ENCODE results near the gene PISD. TPM values are rescaled to one million over a fixed set of nuclear protein-coding genes. Genes with fewer than 3 reads are reported as not detected.

The PISD gene
- total and polyA plus RNA-seq, 9 of the 15 experiments (the other 6 are each of a cell fraction or from before 2014, with no cell fraction given) = 24.5 to 65.9 (median 36.6) TPM

DNA sequence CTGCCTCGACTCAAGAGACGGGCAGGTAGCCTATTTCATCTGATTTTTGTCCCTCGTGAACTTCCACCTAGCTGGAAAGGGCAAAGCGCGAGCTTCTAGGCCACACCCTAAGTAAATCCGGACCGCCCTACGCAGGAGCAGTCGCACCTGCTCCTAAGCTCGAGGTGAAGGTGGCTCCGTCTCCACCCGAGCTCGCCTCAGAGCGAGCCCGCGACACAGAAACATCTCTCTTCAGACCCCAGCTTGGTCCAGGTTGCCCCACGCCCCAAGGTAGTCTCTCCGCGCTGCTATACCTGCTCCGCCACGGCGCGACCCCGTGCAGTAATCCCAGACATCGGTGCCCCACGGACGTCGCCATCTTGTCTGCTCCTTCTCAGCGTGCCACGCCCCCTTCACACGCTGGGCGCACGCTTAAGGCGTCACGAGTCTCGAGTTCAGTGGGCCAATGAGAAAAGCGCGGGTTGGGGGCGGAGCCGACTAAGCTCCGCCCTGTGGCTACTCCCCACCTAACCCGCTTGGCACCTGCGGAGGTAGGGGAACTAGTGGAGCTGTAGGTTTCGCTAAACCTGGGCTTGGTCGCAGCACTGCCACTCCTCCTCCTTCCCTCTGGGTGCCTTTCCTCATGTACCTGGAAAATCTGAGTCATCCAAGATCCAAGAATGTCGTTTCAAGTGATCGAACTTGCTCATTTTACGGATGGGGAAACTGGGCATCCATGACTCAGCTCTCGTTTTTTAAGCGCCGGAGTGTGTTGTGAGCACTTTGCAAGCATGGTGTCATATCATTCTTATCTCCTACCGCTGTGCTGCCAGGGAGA, at the start of gene PISD (continued):
- TF ChIP-seq, protein P1, sequence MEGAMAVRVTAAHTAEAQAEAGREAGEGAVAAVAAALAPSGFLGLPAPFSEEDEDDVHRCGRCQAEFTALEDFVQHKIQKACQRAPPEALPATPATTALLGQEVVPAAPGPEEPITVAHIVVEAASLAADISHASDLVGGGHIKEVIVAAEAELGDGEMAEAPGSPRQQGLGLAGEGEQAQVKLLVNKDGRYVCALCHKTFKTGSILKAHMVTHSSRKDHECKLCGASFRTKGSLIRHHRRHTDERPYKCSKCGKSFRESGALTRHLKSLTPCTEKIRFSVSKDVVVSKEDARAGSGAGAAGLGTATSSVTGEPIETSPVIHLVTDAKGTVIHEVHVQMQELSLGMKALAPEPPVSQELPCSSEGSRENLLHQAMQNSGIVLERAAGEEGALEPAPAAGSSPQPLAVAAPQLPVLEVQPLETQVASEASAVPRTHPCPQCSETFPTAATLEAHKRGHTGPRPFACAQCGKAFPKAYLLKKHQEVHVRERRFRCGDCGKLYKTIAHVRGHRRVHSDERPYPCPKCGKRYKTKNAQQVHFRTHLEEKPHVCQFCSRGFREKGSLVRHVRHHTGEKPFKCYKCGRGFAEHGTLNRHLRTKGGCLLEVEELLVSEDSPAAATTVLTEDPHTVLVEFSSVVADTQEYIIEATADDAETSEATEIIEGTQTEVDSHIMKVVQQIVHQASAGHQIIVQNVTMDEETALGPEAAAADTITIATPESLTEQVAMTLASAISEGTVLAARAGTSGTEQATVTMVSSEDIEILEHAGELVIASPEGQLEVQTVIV (CRISPR knock-in tag; IDR thresholded peaks at IDR 0.05; ENCODE audit: borderline replicate concordance) = no peak
- TF ChIP-seq MAFF (IDR thresholded peaks at IDR 0.05; ENCODE audit: low read length) = peak; percentile 49; the same call in 1 of the 2 replicates
- TF ChIP-seq STAT5A (IDR thresholded peaks at IDR 0.05; ENCODE audit: borderline replicate concordance, low read length) = no peak
- TF ChIP-seq, protein P2, sequence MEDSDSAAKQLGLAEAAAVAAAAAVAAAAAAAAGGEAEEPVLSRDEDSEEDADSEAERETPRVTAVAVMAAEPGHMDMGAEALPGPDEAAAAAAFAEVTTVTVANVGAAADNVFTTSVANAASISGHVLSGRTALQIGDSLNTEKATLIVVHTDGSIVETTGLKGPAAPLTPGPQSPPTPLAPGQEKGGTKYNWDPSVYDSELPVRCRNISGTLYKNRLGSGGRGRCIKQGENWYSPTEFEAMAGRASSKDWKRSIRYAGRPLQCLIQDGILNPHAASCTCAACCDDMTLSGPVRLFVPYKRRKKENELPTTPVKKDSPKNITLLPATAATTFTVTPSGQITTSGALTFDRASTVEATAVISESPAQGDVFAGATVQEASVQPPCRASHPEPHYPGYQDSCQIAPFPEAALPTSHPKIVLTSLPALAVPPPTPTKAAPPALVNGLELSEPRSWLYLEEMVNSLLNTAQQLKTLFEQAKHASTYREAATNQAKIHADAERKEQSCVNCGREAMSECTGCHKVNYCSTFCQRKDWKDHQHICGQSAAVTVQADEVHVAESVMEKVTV (CRISPR knock-in tag; IDR thresholded peaks at IDR 0.05) = no peak
- no peak for TF ChIP-seq NR2C2 (CRISPR knock-in tag; IDR thresholded peaks at IDR 0.05)
- TF ChIP-seq NR2C2 (tag; IDR thresholded peaks at IDR 0.05) = peak; percentile 71
- no peak for TF ChIP-seq BRD9 (IDR thresholded peaks at IDR 0.05; ENCODE audit: low read depth, partially characterized antibody)
- TF ChIP-seq ZNF140 (CRISPR knock-in tag; IDR thresholded peaks at IDR 0.05) = no peak
- no peak for TF ChIP-seq DIDO1 (tag; IDR thresholded peaks at IDR 0.05; ENCODE audit: low read depth)
- TF ChIP-seq, protein P3, sequence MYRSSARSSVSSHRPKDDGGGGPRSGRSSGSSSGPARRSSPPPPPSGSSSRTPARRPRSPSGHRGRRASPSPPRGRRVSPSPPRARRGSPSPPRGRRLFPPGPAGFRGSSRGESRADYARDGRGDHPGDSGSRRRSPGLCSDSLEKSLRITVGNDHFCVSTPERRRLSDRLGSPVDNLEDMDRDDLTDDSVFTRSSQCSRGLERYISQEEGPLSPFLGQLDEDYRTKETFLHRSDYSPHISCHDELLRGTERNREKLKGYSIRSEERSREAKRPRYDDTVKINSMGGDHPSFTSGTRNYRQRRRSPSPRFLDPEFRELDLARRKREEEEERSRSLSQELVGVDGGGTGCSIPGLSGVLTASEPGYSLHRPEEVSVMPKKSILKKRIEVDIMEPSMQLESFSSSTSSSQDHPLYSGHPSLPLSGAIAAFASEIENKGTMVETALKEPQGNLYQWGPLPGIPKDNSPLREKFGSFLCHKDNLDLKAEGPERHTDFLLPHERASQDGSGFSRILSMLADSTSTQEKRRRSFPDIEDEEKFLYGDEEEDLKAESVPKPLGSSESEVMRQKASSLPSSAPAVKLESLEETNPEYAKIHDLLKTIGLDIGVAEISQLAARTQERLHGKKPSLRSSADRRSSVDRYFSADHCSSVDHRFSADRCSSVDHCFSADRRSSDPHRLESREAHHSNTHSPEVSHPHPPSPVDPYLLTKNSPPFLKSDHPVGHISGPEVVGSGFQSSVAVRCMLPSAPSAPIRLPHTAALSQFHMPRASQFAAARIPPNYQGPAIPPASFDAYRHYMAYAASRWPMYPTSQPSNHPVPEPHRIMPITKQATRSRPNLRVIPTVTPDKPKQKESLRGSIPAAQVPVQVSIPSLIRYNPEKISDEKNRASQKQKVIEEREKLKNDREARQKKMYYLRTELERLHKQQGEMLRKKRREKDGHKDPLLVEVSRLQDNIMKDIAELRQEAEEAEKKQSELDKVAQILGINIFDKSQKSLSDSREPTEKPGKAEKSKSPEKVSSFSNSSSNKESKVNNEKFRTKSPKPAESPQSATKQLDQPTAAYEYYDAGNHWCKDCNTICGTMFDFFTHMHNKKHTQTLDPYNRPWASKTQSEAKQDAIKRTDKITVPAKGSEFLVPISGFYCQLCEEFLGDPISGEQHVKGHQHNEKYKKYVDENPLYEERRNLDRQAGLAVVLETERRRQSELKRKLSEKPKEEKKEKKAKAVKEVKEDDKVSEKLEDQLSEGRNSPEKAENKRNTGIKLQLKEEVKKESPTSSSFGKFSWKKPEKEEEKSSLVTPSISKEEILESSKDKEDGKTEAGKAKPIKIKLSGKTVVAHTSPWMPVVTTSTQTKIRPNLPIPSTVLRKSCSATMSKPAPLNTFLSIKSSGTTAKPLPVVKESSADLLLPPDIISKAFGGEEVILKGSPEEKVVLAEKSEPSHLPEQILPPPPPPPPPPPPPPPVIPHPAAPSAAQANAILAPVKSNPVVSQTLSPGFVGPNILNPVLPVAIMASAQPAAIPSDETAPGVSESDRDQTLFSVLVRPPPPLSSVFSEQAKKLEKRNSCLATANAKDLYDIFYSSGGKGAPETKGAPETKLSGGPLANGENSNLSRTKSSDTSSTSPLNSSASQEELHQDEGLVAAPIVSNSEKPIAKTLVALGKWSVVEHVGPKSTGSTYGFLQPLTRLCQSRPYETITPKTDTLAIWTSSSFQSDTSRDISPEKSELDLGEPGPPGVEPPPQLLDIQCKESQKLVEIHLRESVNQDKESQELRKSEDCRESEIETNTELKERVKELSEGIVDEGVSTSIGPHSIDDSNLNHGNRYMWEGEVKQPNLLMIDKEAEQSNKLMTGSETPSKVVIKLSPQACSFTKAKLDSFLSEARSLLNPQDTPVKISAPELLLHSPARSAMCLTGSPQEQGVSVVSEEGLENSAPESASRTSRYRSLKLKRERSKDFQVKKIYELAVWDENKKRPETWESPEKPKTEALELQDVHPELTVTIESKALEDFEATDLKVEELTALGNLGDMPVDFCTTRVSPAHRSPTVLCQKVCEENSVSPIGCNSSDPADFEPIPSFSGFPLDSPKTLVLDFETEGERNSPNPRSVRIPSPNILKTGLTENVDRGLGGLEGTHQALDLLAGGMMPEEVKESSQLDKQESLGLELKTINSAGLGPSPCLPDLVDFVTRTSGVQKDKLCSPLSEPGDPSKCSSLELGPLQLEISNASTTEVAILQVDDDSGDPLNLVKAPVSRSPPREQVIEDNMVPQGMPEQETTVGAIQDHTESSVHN (IDR thresholded peaks at IDR 0.05; ENCODE audit: borderline replicate concordance in 1 of 2, low read depth in 1 of 2) = no peak
- TF ChIP-seq KLF13 (tag; IDR thresholded peaks at IDR 0.05; ENCODE audit: borderline replicate concordance, low read depth) = peak; percentile 100
- TF ChIP-seq, protein P4, sequence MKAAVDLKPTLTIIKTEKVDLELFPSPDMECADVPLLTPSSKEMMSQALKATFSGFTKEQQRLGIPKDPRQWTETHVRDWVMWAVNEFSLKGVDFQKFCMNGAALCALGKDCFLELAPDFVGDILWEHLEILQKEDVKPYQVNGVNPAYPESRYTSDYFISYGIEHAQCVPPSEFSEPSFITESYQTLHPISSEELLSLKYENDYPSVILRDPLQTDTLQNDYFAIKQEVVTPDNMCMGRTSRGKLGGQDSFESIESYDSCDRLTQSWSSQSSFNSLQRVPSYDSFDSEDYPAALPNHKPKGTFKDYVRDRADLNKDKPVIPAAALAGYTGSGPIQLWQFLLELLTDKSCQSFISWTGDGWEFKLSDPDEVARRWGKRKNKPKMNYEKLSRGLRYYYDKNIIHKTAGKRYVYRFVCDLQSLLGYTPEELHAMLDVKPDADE (conservative IDR thresholded peaks at IDR 0.05; ENCODE audit: control insufficient read depth, low read depth, low read length) = peak; percentile 70
